Right atrium auricular region (tissue), 2 donors: ENCODE results near the gene METTL22. TPM values are rescaled to one million over a fixed set of nuclear protein-coding genes. Genes with fewer than 3 reads are reported as not detected.

Experiments used
- DNase-seq: peaks from one replicate; pipeline ENCODE4 v3.0.0-alpha.2; 2019; ENCODE audit warnings: low spot score
- H3K27ac ChIP-seq, 2 donors: fragments of 200-600 bp; sonication (generic); 1 replicate in 1 of 2; 2 replicates in 1 of 2; pipeline ENCODE4 v1.5.1; 2016 to 2019
- H3K27me3 ChIP-seq, 2 donors: fragments of 200-600 bp; sonication (generic); one replicate each; pipeline versions ENCODE4 v1.5.1 to v1.6.0; 2017 to 2019
- H3K36me3 ChIP-seq: fragments of 200-600 bp; sonication (generic); one replicate; pipeline ENCODE4 v1.5.1; 2016
- H3K4me1 ChIP-seq, 2 donors: fragments of 200-600 bp; sonication (generic); one replicate each; pipeline versions ENCODE4 v1.5.1 to v1.6.0; 2017 to 2019
- H3K4me3 ChIP-seq, 2 donors: fragments of 200-600 bp; sonication (generic); 1 replicate in 1 of 2; 2 replicates in 1 of 2; pipeline ENCODE4 v1.5.1; 2017 to 2019; ENCODE audit warnings: mild to moderate bottlenecking in 1 of 2, moderate library complexity in 1 of 2
- H3K9me3 ChIP-seq, 2 donors: fragments of 200-600 bp; sonication (generic); one replicate each; pipeline ENCODE4 v1.5.1; 2019
- CTCF ChIP-seq, 2 donors: fragments of 200-600 bp; sonication (generic); IDR thresholded peaks; one replicate each; pipeline ENCODE4 v1.5.1; 2019; ENCODE audit warnings: antibody characterized with exemption in 2 of 2
- total RNA-seq, 2 donors: library from RNA; depleted of rRNA; stranded (reverse); fragments of >200 nt; gene quantifications; one replicate each; pipeline ENCODE4 v1.1.0, GENCODE V29; 2016

METTL22 gene
- 10 to 100 TPM in 1 of 2 donors, 1 to 10 TPM in 1; 10.0 to 24.3 TPM for total RNA-seq

GRCh38 chr16:8621572-8622314 lies at the start of gene METTL22:
Gene METTL22, plus strand, starts transcription at chr16:8621698. Its CDS starts 3,968 bp downstream, at chr16:8625666.
- H3K4me3 ChIP-seq = peak within 1 kb of the TSS; percentile 77 to 97
- H3K9me3 ChIP-seq = no peaks in the 10 kb centered on the region
- DNase-seq = peak; percentile 83
- peaks cover 15% of the 10 kb centered on the region for H3K36me3 ChIP-seq
- H3K27ac ChIP-seq = peak within 1 kb of the TSS; percentile 67 to 89
- no peaks in the 10 kb centered on the region for H3K27me3 ChIP-seq
- H3K4me1 ChIP-seq = peaks cover 0 to 11% of the 10 kb centered on the region in 2 donors
- TF ChIP-seq CTCF (IDR thresholded peaks at IDR 0.05) = no peak

GRCh38 chr16:8572063-8572918 lies 49.2 kb upstream of the METTL22 start:
- Histone ChIP-seq H3K27me3 (peaks cover 0 to 6% of the 10 kb centered on the region in 2 donors), H3K9me3 (no peaks in the 10 kb centered on the region), H3K27ac (no peak overlapping the region), H3K36me3 (no peaks in the 10 kb centered on the region), H3K4me1 (peaks cover 0 to 6% of the 10 kb centered on the region in 2 donors), H3K4me3 (no peak overlapping the region)
- TF ChIP-seq CTCF (IDR thresholded peaks at IDR 0.05) = no peak
- DNase-seq = no peak

- H3K4me1 ChIP-seq = peaks cover 0 to 6% of the 10 kb centered on the region in 2 donors
- DNase-seq = no peak
- no peaks in the 10 kb centered on the region for H3K36me3 ChIP-seq
- peak in 1 of 2 donors; percentile 54 for TF ChIP-seq CTCF (IDR thresholded peaks at IDR 0.05)
- peaks cover 0 to 6% of the 10 kb centered on the region in 2 donors for H3K27me3 ChIP-seq
- H3K4me3 ChIP-seq = no peak overlapping the region
- no peak overlapping the region for H3K27ac ChIP-seq
- no peaks in the 10 kb centered on the region for H3K9me3 ChIP-seq
Measured at GRCh38 chr16:8572919-8573724, 48.4 kb upstream of the METTL22 start.

- H3K27ac ChIP-seq = no peak overlapping the region
- H3K9me3 ChIP-seq = no peaks in the 10 kb centered on the region
- H3K27me3 ChIP-seq = no peaks in the 10 kb centered on the region
- H3K4me3 ChIP-seq = no peak overlapping the region
- no peak for DNase-seq
- H3K36me3 ChIP-seq = no peaks in the 10 kb centered on the region
- no peaks in the 10 kb centered on the region for H3K4me1 ChIP-seq
- TF ChIP-seq CTCF (IDR thresholded peaks at IDR 0.05) = no peak
Measured at GRCh38 chr16:8575399-8575798, 46.1 kb upstream of the METTL22 start.

- Histone ChIP-seq H3K9me3 (no peaks in the 10 kb centered on the region), H3K4me3 (no peak overlapping the region), H3K27ac (no peak overlapping the region), H3K4me1 (no peaks in the 10 kb centered on the region), H3K36me3 (no peaks in the 10 kb centered on the region), H3K27me3 (no peaks in the 10 kb centered on the region)
- TF ChIP-seq CTCF (IDR thresholded peaks at IDR 0.05) = no peak
- DNase-seq = no peak
Measured at GRCh38 chr16:8576141-8577004, 45.1 kb upstream of the METTL22 start.
